NOMO-1 treated with dmso at 0.1 percent for 144 hours (cell line): ENCODE results near the gene OR4M1.
"Not testable (repeated sequence)": the region's sequence is repeated elsewhere in the genome, so short reads cannot be mapped to it uniquely, and the experiment has no call there.

Experiments
- DNase-seq: peaks from one replicate; lab custom pipeline; 2025; ENCODE audit not compliant: unreplicated experiment; lab: John Stamatoyannopoulos, UW

Gene OR4M1

GRCh38 chr14:19821016-19821415 is 47.7 kb downstream of the OR4M1 start:
- DNase-seq, result not testable (repeated sequence)

GRCh38 chr14:19823178-19823577 is 49.9 kb downstream of the OR4M1 start:
- DNase-seq, result no peak

- no peak for DNase-seq
Observed at GRCh38 chr14:19823765-19824164, 50.5 kb downstream of the OR4M1 start.

- not testable (repeated sequence) for DNase-seq
Observed at GRCh38 chr14:19827626-19828244, 54.4 kb downstream of the OR4M1 start.

GRCh38 chr14:19828314-19828713 is 55.0 kb downstream of the OR4M1 start:
- no peak for DNase-seq
